HepG2 (cell line): Measurements from ENCODE around the gene PDRG1. TPM values are rescaled to one million over a fixed set of nuclear protein-coding genes. Genes with fewer than 3 reads are reported as not detected.

Experiments used
- ATF5 ChIP-seq: sonication (generic); formaldehyde crosslinking; IDR thresholded peaks from 2 replicates; pipeline ENCODE4 v1.4.0; 2020; ENCODE audit warnings: mild to moderate bottlenecking, low read depth, missing genetic modification reagents
- EZH2 ChIP-seq: conservative IDR thresholded peaks from 2 replicates; pipeline ENCODE4 v1.6.1; 2012; ENCODE audit warnings: mild to moderate bottlenecking, low read depth, low read length, moderate library complexity
- FOXK1 ChIP-seq: sonication (generic); formaldehyde crosslinking; IDR thresholded peaks from 2 replicates; pipeline ENCODE4 v1.4.0; 2020; ENCODE audit warnings: low read depth, missing genetic modification reagents, borderline replicate concordance
- FOXM1 ChIP-seq: sonication (generic); formaldehyde crosslinking; IDR thresholded peaks from 2 replicates; pipeline ENCODE4 v1.5.0; 2020; ENCODE audit warnings: missing genetic modification reagents
- HDAC6 ChIP-seq: fragments of 200-600 bp; sonication (generic); IDR thresholded peaks from 2 replicates; pipeline ENCODE4 v1.7.0; 2017; ENCODE audit warnings: mild to moderate bottlenecking, antibody characterized with exemption, low read length, low read depth
- KLF9 ChIP-seq: IDR thresholded peaks from 2 replicates; pipeline ENCODE4 v1.6.1; 2016; ENCODE audit warnings: low read depth
- MLLT10 ChIP-seq: sonication (generic); formaldehyde crosslinking; IDR thresholded peaks from 2 replicates; pipeline ENCODE4 v1.4.0; 2020; ENCODE audit warnings: missing genetic modification reagents
- PRPF4 ChIP-seq: fragments of 200-400 bp; formaldehyde crosslinking; IDR thresholded peaks from 2 replicates; pipeline ENCODE4 v1.6.1; 2016; ENCODE audit warnings: low read length, low read depth; ENCODE audit not compliant: poor library complexity, severe bottlenecking
- SMYD3 ChIP-seq: sonication (generic); formaldehyde crosslinking; IDR thresholded peaks from 2 replicates; pipeline ENCODE4 v1.8.1; 2023; ENCODE audit warnings: mild to moderate bottlenecking, missing genetic modification reagents
- SP140L ChIP-seq: sonication (generic); formaldehyde crosslinking; IDR thresholded peaks from 2 replicates; pipeline ENCODE4 v1.4.0; 2020; ENCODE audit warnings: missing genetic modification reagents, borderline replicate concordance
- SP4 ChIP-seq: sonication (generic); formaldehyde crosslinking; IDR thresholded peaks from 2 replicates; pipeline ENCODE4 v1.8.1; 2023; ENCODE audit warnings: mild to moderate bottlenecking, missing genetic modification reagents
- THAP8 ChIP-seq: sonication (generic); formaldehyde crosslinking; IDR thresholded peaks from 2 replicates; pipeline ENCODE4 v1.5.1; 2020; ENCODE audit warnings: missing genetic modification reagents, mild to moderate bottlenecking, borderline replicate concordance
- ZFP1 ChIP-seq: IDR thresholded peaks from 2 replicates; pipeline ENCODE4 v1.6.1; 2016
- ZNF24 ChIP-seq: fragments of 450-650 bp; IDR thresholded peaks from 2 replicates; pipeline ENCODE4 v1.6.1; 2017; ENCODE audit warnings: antibody characterized with exemption, mild to moderate bottlenecking
- ZNF280B ChIP-seq: sonication (generic); formaldehyde crosslinking; IDR thresholded peaks from 2 replicates; pipeline ENCODE4 v1.5.0; 2020; ENCODE audit warnings: missing genetic modification reagents, mild to moderate bottlenecking, borderline replicate concordance
- ZNF30 ChIP-seq: sonication (generic); formaldehyde crosslinking; IDR thresholded peaks from 2 replicates; pipeline ENCODE4 v1.5.0; 2020; ENCODE audit warnings: mild to moderate bottlenecking, missing genetic modification reagents
- ZNF44 ChIP-seq: sonication (generic); formaldehyde crosslinking; IDR thresholded peaks from 2 replicates; pipeline ENCODE4 v1.5.1; 2020; ENCODE audit warnings: mild to moderate bottlenecking, missing genetic modification reagents
- ZNF546 ChIP-seq: sonication (generic); formaldehyde crosslinking; conservative IDR thresholded peaks from 2 replicates; pipeline ENCODE4 v1.8.1; 2023; ENCODE audit warnings: mild to moderate bottlenecking, missing genetic modification reagents
- ZNF549 ChIP-seq: sonication (generic); formaldehyde crosslinking; IDR thresholded peaks from 2 replicates; pipeline ENCODE4 v1.5.0; 2020; ENCODE audit warnings: missing genetic modification reagents
- ZNF562 ChIP-seq: sonication (generic); formaldehyde crosslinking; IDR thresholded peaks from 2 replicates; pipeline ENCODE4 v1.8.0; 2022; ENCODE audit warnings: missing genetic modification reagents, borderline replicate concordance
- ZSCAN9 ChIP-seq: IDR thresholded peaks from 2 replicates; pipeline ENCODE4 v1.6.1; 2016; ENCODE audit warnings: borderline replicate concordance
- polyA plus RNA-seq, 8 experiments: library from polyadenylated mRNA; depleted of rRNA in 3 of 8; stranded (reverse) in 7 of 8; unstranded in 1 of 8; fragments of >200 nt; fragmentation: Illumina TruSeq in 4 of 8; extraction: Trizol in 4 of 8; gene quantifications; 2 replicates each; pipeline versions ENCODE4 v1.2.1 to v1.2.3, GENCODE V29; 2011 to 2016; ENCODE audit warnings: low read depth in 4 of 8, missing spikeins in 1 of 8, mixed read lengths in 1 of 8; ENCODE audit not compliant: insufficient read depth in 1 of 8
- total RNA-seq, 5 experiments: library from RNA; depleted of rRNA; stranded (reverse); fragments of >200 nt; fragmentation: Illumina TruSeq; extraction: Trizol; gene quantifications; 2 replicates each; pipeline ENCODE4 v1.2.3, GENCODE V29; 2016; ENCODE audit warnings: low read depth in 1 of 5
- TF ChIP-seq, protein P1 (sequence below): sonication (generic); formaldehyde crosslinking; IDR thresholded peaks from 2 replicates; pipeline ENCODE4 v1.5.0; 2020; ENCODE audit warnings: missing genetic modification reagents
- TF ChIP-seq, protein P2 (sequence below): sonication (generic); formaldehyde crosslinking; IDR thresholded peaks from 2 replicates; pipeline ENCODE4 v1.9.0; 2021; ENCODE audit warnings: missing genetic modification reagents, borderline replicate concordance

Gene PDRG1
- total and polyA plus RNA-seq, 2 of the 13 experiments (the other 11 are each of a cell fraction or from before 2014, with no cell fraction given) = 16.6 to 18.0 TPM

DNA sequence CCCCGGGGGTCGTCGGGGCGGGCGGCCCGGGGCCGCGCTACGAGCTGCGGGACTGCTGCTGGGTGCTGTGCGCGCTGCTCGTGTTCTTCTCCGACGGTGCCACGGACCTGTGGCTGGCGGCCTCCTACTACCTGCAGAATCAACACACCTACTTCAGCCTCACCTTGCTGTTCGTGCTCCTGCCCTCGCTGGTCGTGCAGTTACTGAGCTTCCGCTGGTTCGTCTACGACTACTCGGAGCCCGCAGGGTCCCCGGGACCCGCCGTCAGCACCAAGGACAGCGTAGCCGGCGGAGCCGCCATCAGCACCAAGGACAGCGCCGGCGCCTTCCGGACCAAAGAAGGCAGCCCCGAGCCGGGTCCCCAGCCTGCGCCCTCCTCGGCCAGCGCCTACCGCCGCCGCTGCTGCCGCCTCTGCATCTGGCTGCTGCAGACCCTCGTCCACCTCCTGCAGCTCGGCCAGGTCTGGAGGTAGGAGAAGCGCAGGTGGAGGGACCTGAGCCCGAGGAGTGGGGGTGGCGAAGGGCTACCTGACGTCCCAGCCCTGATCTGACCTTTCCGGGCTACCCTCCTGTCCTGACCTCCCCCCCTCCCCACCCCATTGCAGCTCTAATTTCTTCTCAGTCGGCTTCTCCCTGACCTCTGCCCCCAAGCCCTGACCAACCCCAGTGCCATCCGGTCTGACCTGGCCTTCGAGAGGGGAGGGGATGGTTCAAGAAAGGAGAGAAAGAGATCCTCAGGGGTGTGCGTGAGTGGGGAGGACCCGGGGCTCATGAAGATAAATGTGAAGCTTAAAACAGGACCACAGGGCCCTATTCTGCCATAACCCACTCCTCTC lies 16.7 kb upstream of the PDRG1 start (continued):
- TF ChIP-seq, protein P1, sequence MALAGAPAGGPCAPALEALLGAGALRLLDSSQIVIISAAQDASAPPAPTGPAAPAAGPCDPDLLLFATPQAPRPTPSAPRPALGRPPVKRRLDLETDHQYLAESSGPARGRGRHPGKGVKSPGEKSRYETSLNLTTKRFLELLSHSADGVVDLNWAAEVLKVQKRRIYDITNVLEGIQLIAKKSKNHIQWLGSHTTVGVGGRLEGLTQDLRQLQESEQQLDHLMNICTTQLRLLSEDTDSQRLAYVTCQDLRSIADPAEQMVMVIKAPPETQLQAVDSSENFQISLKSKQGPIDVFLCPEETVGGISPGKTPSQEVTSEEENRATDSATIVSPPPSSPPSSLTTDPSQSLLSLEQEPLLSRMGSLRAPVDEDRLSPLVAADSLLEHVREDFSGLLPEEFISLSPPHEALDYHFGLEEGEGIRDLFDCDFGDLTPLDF (CRISPR knock-in tag) = peak; percentile 100
- TF ChIP-seq ZNF549 (CRISPR knock-in tag) (peak; percentile 100), HDAC6 (no peak), EZH2 (0 out of 2 replicates have a peak, but pooled peaks have one; percentile 40), ZNF280B (peak; percentile 100), ZFP1 (CRISPR knock-in tag) (peak; percentile 100), ZNF30 (CRISPR knock-in tag) (peak; percentile 100), THAP8 (CRISPR knock-in tag) (peak; percentile 100), ZNF24 (no peak), PRPF4 (no peak), MLLT10 (CRISPR knock-in tag) (peak; percentile 100), ATF5 (peak; percentile 100), SMYD3 (CRISPR knock-in tag) (peak; percentile 100), KLF9 (CRISPR knock-in tag) (peak; percentile 100), SP140L (CRISPR knock-in tag) (peak; percentile 100), FOXM1 (CRISPR knock-in tag) (peak; percentile 100), ZNF44 (CRISPR knock-in tag) (peak; percentile 100), ZNF562 (CRISPR knock-in tag) (peak; percentile 99), SP4 (CRISPR knock-in tag) (peak; percentile 100), ZNF546 (CRISPR knock-in tag) (peak; percentile 100), FOXK1 (CRISPR knock-in tag) (peak; percentile 100), ZSCAN9 (CRISPR knock-in tag) (peak; percentile 100)
- TF ChIP-seq, protein P2, sequence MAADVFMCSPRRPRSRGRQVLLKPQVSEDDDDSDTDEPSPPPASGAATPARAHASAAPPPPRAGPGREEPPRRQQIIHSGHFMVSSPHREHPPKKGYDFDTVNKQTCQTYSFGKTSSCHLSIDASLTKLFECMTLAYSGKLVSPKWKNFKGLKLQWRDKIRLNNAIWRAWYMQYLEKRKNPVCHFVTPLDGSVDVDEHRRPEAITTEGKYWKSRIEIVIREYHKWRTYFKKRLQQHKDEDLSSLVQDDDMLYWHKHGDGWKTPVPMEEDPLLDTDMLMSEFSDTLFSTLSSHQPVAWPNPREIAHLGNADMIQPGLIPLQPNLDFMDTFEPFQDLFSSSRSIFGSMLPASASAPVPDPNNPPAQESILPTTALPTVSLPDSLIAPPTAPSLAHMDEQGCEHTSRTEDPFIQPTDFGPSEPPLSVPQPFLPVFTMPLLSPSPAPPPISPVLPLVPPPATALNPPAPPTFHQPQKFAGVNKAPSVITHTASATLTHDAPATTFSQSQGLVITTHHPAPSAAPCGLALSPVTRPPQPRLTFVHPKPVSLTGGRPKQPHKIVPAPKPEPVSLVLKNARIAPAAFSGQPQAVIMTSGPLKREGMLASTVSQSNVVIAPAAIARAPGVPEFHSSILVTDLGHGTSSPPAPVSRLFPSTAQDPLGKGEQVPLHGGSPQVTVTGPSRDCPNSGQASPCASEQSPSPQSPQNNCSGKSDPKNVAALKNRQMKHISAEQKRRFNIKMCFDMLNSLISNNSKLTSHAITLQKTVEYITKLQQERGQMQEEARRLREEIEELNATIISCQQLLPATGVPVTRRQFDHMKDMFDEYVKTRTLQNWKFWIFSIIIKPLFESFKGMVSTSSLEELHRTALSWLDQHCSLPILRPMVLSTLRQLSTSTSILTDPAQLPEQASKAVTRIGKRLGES (CRISPR knock-in tag) = peak; percentile 100
